GM12892 (cell line): ENCODE measurements around the gene WNT7B.

Experiments
- POLR2A ChIP-seq: IDR thresholded peaks from 2 replicates; pipeline ENCODE4 v1.6.1; 2011; ENCODE audit warnings: low read depth, low read length, control low read depth
- POLR2AphosphoS5 ChIP-seq: IDR thresholded peaks from 2 replicates; pipeline ENCODE4 v1.6.1; 2011; ENCODE audit warnings: low read depth, low read length, control low read depth
- TAF1 ChIP-seq: IDR thresholded peaks from 2 replicates; pipeline ENCODE4 v1.6.1; 2011; ENCODE audit warnings: low read depth, mild to moderate bottlenecking, control low read depth, low read length, borderline replicate concordance

GRCh38 chr22:45987136-45987861 is 10.3 kb upstream of the WNT7B start:
- TF ChIP-seq POLR2A (no peak), POLR2AphosphoS5 (no peak), TAF1 (no peak)
